ENCODE data around the gene KDM4C.

The KDM4C gene

GRCh38 chr9:7115606-7116005 lies 357.8 kb downstream of the KDM4C start:
- DNase-seq, result no peak

DNA sequence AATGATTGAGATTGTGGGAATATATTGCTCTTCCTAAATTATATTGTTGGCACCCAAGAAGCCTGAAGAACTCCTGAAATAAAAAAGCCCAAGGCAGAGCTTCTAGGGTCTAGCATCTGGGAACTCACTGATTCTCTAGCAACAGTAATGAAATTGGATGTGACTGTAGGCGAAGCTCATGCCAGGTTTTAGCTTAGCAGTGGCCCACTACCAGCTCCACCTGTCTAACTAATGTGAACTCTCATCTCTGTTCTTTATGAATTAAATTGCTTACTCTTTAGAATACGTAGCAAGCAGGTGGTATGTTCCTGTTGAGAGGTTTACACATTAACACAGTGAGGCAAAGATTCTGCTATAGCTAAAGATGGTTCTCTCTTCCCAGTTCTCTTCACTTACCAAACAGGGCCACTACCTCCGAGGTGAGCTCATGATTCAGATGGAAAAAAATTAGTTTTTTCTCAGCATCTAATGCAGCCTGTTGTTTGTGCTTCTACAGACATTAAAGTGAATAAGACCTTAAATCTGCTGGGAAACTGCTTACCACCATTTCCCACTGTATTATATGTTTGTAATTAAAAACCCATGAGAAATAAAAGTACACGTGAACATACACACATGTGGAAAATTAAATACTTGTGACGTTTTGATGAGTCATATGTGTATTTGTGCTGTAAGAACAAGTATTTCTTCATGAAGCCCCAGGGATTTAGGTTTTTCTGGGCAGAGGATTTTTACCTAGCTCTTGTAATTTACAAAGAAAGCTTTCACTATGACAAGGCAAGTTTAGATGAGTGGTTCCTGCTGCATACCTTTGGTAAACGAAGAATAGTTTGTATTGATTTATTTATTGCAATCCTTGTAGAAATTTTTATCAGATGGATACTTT lies 360.1 kb downstream of the KDM4C start:
- DNase-seq, result no peak

GRCh38 chr9:7118633-7119032 lies 360.9 kb downstream of the KDM4C start:
- DNase-seq, result no peak

- no peak for DNase-seq
These were observed 361.8 kb downstream of the KDM4C start for GRCh38 chr9:7119612-7120011.

GRCh38 chr9:7121055-7121454 lies 363.3 kb downstream of the KDM4C start:
- DNase-seq, result no peak

- DNase-seq, result no peak
These were observed 363.9 kb downstream of the KDM4C start for GRCh38 chr9:7121664-7122063.

- no peak for DNase-seq
These were observed 366.0 kb downstream of the KDM4C start for GRCh38 chr9:7123743-7124142.

- DNase-seq, result no peak
These were observed 367.5 kb downstream of the KDM4C start for GRCh38 chr9:7125231-7125630.

- DNase-seq, result no peak
These were observed 371.6 kb downstream of the KDM4C start for GRCh38 chr9:7129391-7129790.

DNA sequence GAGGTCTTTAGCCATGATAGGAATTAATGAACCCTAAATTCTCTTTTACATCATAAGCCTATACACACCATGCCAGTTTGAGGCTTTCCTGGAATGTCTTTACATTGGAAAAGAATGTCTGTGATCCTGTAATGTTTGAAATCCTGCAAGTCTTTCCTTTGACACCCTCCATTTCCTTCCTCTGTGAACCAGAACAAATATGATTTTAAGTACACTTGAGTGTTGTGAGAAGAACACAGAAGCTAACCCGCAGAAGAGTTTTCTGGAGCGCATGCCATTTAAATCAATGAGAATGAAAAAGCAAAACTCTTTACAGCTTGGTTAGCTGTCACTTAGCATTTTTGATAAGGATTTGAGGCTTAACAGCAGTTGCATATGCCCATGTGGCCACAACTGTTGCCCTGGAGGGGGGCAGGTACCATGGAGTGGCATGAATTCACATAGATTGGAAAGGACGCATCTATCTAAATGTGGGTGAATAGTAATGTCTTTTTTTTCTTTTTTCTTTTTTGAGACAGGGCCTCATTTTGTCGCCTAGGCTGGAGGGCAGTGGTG lies 372.6 kb downstream of the KDM4C start:
- no peak for DNase-seq

DNA sequence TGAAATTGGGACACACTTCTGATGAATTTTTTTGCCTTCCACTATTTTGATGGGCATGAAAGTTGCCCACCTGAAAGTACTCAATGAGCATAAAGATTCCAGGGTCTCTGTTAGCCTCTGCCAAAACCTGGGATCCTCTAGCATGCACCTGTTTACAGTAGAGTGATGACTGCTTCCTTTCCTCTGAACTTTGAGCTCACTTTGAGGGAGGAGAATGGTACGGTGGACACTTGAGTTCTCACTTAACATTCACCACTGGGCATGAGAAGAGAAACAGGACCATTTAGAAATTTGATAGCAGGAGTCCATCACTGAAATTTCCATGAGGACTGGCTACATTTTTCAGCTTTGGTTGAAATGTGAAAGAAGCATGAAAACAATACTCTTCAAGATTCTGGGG lies 374.8 kb downstream of the KDM4C start:
- no peak for DNase-seq

DNA sequence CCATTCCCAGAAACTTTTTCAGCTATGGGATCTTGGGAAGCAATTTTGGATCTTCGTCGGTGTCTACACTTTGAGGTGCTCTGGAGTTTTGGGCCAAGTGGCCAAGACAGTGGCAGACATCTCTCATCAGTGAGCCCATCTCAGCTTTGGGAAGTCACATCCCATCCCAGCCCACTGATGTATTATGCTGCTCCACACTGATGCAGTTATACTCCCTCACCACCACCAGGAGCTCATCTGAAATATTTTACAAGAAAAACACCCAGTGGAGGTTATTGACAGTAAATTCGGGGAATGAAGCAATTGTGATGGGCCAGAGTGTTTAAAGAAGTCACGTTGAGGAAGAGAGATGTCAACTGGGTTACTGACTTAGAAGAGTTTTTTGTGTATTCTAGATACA lies 378.0 kb downstream of the KDM4C start:
- no peak for DNase-seq

GRCh38 chr9:7137040-7137439 lies 379.3 kb downstream of the KDM4C start:
- no peak for DNase-seq

DNA sequence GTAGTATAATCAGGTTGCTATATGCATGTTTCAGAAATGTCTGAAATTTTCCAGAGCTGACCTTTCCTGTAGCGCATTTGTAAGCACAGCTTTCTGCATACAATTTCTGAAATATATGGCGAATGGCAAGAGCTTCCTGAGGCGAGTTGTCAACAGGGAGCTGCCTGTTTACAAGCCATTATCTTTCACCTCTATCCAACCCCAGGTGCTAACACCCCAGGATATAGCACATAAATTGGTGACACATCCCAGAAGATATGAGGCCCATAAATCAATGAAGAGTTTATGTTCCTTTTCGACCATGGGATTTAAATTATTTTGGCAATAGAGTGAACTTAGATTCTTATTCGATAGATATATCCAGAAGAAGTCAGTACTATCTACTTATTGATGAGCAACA lies 379.8 kb downstream of the KDM4C start:
- no peak for DNase-seq

GRCh38 chr9:7139886-7140285 lies 382.1 kb downstream of the KDM4C start:
- DNase-seq, result no peak

DNA sequence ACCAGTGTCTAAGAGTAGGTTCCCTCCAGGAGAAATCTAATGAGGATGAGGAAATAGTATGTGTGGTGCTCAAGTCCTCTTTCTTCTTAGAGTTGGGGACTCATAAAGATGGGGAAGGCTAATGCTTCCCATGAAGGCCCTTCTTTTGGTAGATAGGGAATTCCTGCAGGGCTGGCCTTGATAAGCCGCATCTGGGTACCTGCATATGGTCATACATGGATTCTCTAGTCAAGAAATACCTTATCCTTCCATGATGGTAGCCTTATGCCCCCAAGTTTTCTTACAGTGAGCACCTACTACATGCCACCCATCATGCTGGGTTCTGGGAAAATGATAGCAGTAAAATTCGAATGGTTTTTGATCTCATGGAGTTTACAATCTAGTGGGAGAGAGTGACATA lies 382.6 kb downstream of the KDM4C start:
- no peak for DNase-seq

DNA sequence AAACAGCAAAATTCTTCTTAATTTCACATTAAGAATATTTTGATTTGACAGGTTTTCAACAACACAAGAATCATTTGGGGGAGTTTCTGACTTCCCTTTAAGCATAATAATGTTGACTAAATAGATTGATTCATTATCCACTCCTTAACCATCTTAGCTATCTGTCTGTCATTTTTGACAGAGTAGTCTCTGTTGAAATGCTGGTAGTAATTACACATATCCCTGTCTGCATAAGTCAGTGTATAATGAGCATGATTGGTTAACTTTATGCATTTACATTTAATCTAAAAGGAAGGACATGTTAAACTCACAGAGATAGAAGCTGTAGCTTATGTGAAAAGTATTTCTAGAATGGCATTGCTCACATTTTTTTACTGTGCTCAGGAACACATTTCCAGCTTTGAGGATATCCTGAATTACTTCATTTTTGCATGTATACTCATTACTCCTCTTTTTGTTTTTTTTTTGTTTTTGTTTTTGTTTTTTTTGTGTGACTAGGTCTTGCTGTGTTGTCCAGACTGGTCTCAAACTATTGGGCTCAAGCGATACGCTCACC lies 385.9 kb downstream of the KDM4C start:
- no peak for DNase-seq

DNA sequence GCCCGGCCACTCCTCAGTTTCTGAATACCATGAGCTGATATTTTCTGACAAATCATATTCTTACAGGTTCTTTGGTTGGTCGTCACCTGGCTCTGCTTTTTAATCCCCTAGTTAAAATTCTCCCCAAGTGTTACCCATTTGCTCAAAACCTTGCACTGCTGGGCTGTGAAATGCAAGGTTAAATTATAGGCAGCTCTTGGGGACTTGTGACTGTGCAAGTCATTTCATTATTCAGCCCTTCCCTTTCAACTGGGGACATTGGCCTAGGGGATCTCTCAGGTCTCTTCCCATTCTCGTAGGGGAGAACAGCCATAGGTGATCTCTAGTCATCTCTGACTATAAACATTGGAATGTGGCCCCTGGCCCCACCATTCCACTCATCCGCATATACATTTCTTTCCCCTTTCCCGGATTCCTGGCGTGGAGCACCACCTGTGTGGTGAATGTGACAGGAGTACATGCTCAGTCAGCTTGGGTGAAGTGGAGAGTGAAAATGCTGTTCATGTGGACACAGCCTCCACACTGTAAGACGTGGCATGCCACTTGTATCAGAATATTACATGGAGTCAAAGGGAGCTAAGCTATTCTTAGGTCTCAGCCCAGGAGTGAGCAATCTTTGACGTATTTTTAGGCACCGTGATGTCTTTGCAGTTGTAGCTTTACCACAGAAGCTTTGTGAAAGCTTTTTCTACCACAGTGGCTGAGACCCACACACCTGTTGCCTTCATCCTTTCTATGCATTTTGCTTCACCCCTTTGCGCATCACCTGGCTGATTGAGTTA lies 386.7 kb downstream of the KDM4C start:
- no peak for DNase-seq

- DNase-seq, result no peak
These were observed 387.7 kb downstream of the KDM4C start for GRCh38 chr9:7145361-7146069.

DNA sequence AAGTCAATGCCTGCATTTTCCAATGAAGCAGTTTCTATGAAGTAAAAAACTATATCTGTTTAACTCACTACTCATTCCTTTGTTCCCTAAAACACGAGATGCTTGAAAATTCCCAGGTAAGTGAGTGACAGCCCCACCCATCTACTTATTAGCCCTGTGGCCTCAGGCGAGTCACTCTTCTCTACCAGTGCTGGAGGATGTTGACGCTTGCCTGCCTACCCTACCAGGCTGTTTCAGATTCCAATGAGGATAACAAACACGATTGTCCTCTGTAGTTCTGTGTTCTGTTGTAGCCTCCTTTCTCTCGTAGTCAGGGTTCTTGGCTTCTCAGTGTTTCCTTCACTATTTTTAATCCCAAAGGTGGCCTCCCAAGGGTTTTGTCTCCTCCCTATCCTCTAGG lies 388.8 kb downstream of the KDM4C start:
- DNase-seq, result no peak

DNA sequence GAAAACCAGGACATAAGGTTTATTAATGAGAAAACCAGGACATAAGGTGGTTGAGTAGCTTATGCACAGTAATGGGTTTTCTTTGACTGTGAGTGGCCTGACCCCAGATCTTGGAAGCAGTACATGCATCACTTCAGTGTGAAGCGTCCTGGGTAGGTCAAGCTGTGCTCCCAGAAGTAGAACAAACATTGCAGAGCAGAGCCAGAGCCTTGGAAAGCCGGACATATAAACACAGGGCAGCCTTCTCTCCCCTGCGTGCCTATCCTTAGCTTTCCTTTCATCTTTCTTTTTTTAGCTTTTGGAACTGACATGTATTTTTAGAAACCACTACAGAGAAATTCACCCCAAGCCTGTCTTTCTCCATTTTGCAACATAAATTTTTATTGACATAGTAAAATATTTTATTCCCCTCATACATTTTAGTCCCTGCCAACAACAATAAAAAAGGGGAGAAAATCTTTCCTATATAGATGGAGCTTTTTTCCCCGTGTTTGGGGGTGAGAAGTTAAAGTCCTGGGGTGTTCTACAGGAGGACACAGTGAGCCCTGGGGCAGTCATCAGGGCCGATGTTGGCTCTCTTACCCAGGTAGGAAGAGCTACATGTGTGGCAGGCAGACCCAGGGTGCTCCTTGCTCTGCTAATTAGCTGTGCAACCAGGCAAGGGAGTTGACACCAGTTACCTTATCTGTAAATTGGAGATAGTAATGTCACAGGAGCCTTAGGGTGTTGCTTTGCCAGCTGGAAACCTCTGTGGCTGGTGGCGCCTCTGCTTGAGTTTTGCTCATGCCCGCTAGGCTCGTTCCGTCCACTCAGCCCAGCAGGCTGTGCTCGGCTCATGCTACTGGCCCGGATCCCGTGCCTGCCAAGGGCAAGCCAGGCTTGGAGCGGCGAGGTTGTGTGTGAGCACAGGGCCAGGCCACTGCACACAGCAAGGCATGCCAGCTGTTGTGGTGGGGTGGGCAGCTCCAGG lies 389.6 kb downstream of the KDM4C start:
- DNase-seq, result no peak
